Choroid plexus epithelial cell (primary cell): ENCODE results near the gene UBR4.

Experiments
- DNase-seq: peaks from one replicate; pipeline ENCODE4 v3.0.0-alpha.2; 2010; ENCODE audit warnings: low read depth
- H3K4me3 ChIP-seq: 2 replicates; pipeline ENCODE4 v1.5.1; 2011; ENCODE audit warnings: low read depth, mild to moderate bottlenecking, control low read depth, low read length, moderate library complexity
- CTCF ChIP-seq: conservative IDR thresholded peaks from 2 replicates; pipeline ENCODE4 v1.5.1; 2011; ENCODE audit warnings: low read depth, mild to moderate bottlenecking, control low read depth, inconsistent platforms, low read length, moderate library complexity

Gene UBR4

GRCh38 chr1:19160831-19161230, 49.2 kb downstream of the UBR4 start:
- TF ChIP-seq CTCF: no peak
- no peak overlapping the region for H3K4me3 ChIP-seq
- no peak for DNase-seq

- H3K4me3 ChIP-seq: no peak overlapping the region
- TF ChIP-seq CTCF: no peak
- DNase-seq: no peak
Observed at GRCh38 chr1:19157653-19158052, 52.4 kb downstream of the UBR4 start.

- no peak for TF ChIP-seq CTCF
- H3K4me3 ChIP-seq: no peak overlapping the region
- DNase-seq: peak; percentile 86
Observed at GRCh38 chr1:19156676-19157075, 53.4 kb downstream of the UBR4 start.

- no peak for TF ChIP-seq CTCF
- no peak overlapping the region for H3K4me3 ChIP-seq
- DNase-seq: no peak
Observed at GRCh38 chr1:19154876-19155275, 55.2 kb downstream of the UBR4 start.

GRCh38 chr1:19153169-19153568, 56.9 kb downstream of the UBR4 start:
- DNase-seq: no peak
- peak; percentile 20 for TF ChIP-seq CTCF
- no peak overlapping the region for H3K4me3 ChIP-seq

GRCh38 chr1:19151537-19151936, 58.5 kb downstream of the UBR4 start:
- TF ChIP-seq CTCF: no peak
- no peak overlapping the region for H3K4me3 ChIP-seq
- DNase-seq: no peak

- TF ChIP-seq CTCF: no peak
- DNase-seq: no peak
- H3K4me3 ChIP-seq: no peak overlapping the region
Observed at GRCh38 chr1:19149736-19150135, 60.3 kb downstream of the UBR4 start.
